Raji (cell line): ENCODE data around the gene TTYH2.

Experiments
- POLR2A ChIP-seq: IDR thresholded peaks from 2 replicates; pipeline ENCODE4 v1.6.1; 2011; ENCODE audit warnings: low read depth, low read length, control low read depth; ENCODE audit not compliant: insufficient read depth

Gene TTYH2

GRCh38 chr17:74280093-74280513, 66.7 kb downstream of the TTYH2 start:
- no peak for TF ChIP-seq POLR2A

DNA sequence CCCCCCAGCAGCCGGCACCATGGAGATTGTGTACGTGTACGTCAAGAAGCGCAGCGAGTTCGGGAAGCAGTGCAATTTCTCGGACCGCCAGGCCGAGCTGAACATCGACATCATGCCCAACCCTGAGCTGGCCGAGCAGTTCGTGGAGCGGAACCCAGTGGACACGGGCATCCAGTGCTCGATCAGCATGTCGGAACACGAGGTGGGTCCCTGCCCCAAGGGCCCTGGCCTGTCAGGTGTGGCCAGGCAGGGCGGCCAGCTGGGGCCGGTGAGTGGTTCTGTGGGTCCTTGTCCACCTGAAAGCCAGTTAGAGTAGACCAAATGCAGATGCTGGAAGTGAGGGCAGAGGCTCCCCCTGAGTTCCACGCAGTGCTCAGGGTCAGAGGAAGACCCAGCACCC, 68.4 kb downstream of the TTYH2 start:
- no peak for TF ChIP-seq POLR2A

DNA sequence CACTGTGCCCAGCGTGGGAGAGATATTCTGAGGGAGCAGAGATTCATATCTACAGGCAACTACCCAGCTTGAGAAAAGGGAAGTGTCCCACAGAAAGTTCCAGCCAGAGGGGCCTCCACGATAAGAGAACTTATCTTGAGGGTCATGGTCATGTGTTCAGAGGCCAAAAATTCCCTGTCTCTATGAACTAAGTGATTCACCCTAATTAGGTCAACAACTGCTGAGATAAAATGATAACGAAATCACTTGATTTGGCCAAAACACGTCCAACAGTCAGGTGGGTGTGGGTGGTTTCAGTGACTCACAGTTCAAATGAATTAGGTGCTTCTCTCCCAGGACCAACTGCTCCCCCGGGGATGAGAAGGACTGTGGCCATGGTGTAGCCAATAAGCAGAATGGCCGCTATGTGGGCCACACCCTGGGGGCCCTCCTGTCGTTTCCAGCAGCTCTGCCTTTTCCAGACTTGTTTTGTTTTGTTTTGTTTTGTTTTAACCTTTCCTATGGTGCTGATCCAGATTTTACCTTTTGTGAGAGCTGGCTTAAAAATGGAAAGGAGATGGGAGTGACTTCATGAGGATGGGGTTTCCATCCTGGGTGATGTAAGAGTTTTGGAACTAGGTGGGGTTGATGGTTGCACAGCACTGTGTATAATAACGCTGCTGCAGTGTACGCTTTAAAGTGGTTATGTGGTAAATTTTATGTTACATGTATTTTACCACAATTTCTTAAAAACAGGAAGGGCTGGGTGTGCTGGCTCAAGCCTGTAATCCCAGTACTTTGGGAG, 69.4 kb downstream of the TTYH2 start:
- no peak for TF ChIP-seq POLR2A

GRCh38 chr17:74283371-74283673, 70.0 kb downstream of the TTYH2 start:
- no peak for TF ChIP-seq POLR2A

DNA sequence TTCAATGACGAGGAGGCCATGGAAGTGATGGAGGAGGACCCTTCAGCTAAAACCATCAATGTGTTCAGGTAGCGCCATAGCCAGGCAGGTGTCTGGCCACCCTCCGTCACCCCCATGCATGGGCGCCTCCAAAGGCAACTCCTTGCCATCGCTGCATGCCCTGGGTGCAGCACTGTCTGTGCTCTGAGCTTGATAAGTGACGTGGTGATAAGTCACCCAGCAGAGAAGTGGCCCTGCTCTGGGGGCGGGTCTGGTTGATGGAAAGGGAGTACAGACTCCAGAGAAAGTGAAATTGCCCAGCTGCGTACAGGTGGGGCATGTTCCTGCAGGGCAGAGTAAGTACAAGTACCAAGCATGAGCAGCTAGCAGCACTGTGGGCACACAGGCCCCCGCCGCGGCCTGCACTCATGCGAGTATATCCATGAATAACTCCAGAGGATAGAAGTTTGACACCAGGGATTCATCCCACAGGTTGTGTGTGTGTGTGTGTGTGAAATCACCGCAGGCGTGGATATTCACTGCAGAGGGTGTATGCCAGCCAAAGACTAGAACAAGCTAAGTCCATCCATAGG, 73.7 kb downstream of the TTYH2 start:
- TF ChIP-seq POLR2A = no peak

DNA sequence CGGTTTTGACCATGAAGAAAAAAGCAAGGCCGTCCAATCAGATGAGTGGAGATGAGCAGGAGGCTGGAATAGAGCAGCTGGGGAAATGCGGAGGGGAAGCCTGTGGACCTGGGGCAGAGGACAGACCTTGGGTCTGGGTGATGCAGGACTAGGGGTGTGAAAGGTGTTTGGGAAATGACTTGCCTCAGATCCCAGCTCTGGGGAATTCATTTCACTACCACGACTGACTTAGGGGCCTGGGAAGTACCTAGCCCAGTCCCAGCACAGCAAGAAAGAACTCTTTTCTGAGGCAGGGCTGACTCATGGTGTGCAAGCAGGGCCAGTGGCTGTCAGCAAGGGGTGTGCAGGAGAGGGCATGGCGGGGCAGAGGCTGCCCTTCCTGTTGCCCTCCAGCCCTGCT, 75.4 kb downstream of the TTYH2 start:
- no peak for TF ChIP-seq POLR2A

- no peak for TF ChIP-seq POLR2A
Observed at GRCh38 chr17:74289688-74290087, 76.3 kb downstream of the TTYH2 start.

GRCh38 chr17:74290340-74290739, 77.0 kb downstream of the TTYH2 start:
- no peak for TF ChIP-seq POLR2A

- TF ChIP-seq POLR2A = no peak
Observed at GRCh38 chr17:74292495-74292894, 79.1 kb downstream of the TTYH2 start.

- TF ChIP-seq POLR2A = no peak
Observed at GRCh38 chr17:74295625-74296547, 82.5 kb downstream of the TTYH2 start.

DNA sequence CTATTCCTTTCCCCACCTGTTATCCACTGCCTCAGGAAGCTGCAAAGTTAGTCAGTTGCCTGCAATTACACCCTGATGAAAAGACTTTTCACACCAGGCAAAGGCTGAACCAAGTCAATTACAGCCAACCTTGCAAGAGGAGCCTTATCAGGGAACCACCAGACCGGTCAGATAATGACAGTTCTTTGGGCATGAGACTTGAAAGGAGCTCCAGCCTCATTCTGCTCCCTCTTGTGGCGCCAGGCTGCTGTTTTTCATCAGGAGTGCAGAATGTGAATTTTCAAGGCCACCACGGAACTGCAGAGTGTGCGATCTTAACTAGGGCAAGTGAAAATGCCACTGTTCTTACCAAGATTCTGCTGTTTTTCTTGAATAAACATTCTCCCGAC, 83.2 kb downstream of the TTYH2 start:
- TF ChIP-seq POLR2A = no peak

DNA sequence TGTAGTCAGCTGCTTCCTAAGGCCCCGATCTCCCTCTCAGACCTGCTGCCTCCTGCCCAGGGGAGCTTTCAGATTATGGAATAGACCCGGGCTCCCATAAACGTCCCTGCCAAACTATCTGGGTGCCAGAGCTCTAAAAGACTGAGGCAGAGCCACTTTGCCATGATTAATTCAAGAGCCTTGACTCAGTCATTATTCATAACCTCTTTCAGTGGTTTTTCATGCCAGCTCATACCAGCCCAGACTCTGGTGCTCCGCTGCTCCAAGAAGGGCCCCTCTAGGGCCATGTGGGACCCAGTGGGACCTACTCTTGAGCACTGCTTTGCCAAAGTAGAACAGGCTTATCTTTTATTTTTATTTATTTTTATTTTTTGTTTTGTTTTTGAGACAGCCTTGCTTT, 84.6 kb downstream of the TTYH2 start:
- no peak for TF ChIP-seq POLR2A

DNA sequence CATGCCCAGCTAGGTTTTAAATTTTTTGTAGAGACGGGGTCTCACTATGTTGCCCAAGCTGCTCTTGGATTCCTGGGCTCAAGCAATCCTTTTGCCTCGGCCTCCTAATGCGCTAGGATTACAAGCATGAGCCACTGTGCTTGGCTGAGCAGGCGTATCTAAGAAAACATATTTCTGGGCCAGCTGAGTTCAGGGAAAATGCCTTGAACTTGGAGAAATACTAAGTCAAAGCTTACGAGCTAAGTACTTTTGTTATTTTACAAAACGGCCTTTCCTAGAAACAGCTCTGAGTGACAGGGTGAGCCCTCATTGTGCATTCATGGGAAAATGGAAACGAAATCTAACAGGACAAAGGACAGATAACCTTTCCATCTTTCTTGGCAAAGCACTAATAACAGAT, 85.4 kb downstream of the TTYH2 start:
- no peak for TF ChIP-seq POLR2A

- no peak for TF ChIP-seq POLR2A
Observed at GRCh38 chr17:74299226-74300009, 86.0 kb downstream of the TTYH2 start.

- TF ChIP-seq POLR2A = no peak
Observed at GRCh38 chr17:74303305-74303704, 89.9 kb downstream of the TTYH2 start.
